ENCODE results near the gene OMA1.

DNA sequence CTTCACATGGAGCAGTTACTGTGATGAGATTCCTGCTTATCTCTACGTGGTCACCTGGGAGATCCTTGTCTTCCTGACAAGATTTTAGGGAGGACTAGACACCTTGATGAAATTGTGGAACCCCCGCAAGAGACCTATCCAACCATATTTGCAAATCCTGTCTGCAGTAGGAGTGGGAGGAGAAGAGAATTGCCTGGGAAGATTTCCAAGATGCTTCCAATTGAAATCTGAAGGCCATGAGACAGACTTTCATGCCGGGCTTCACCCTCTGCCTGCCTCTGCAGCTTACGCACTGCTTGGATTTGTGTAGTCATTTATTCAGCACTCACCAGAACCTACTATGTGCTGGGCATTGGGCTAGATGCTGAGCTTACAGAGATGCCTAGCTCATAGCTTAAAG lies 106.6 kb downstream of the OMA1 start:
- TF ChIP-seq, protein P1, sequence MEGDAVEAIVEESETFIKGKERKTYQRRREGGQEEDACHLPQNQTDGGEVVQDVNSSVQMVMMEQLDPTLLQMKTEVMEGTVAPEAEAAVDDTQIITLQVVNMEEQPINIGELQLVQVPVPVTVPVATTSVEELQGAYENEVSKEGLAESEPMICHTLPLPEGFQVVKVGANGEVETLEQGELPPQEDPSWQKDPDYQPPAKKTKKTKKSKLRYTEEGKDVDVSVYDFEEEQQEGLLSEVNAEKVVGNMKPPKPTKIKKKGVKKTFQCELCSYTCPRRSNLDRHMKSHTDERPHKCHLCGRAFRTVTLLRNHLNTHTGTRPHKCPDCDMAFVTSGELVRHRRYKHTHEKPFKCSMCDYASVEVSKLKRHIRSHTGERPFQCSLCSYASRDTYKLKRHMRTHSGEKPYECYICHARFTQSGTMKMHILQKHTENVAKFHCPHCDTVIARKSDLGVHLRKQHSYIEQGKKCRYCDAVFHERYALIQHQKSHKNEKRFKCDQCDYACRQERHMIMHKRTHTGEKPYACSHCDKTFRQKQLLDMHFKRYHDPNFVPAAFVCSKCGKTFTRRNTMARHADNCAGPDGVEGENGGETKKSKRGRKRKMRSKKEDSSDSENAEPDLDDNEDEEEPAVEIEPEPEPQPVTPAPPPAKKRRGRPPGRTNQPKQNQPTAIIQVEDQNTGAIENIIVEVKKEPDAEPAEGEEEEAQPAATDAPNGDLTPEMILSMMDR (conservative IDR thresholded peaks at IDR 0.05; ENCODE audit: low read depth, low read length): no peak
- TF ChIP-seq RAD21 (IDR thresholded peaks at IDR 0.05; ENCODE audit: low read length): no peak
- no peak for TF ChIP-seq POLR2A (IDR thresholded peaks at IDR 0.05; ENCODE audit: low read depth, low read length)
- TF ChIP-seq, protein P2, sequence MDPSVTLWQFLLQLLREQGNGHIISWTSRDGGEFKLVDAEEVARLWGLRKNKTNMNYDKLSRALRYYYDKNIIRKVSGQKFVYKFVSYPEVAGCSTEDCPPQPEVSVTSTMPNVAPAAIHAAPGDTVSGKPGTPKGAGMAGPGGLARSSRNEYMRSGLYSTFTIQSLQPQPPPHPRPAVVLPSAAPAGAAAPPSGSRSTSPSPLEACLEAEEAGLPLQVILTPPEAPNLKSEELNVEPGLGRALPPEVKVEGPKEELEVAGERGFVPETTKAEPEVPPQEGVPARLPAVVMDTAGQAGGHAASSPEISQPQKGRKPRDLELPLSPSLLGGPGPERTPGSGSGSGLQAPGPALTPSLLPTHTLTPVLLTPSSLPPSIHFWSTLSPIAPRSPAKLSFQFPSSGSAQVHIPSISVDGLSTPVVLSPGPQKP (IDR thresholded peaks at IDR 0.05; ENCODE audit: borderline replicate concordance, low read depth, low read length): no peak
- TF ChIP-seq MAFK (IDR thresholded peaks at IDR 0.05; ENCODE audit: low read depth, low read length): no peak
- TF ChIP-seq RCOR1 (IDR thresholded peaks at IDR 0.05; ENCODE audit: insufficient replicate concordance, low read length): no peak
- no peak for TF ChIP-seq SMC3 (IDR thresholded peaks at IDR 0.05; ENCODE audit: low read depth, low read length)
- TF ChIP-seq, protein P3, sequence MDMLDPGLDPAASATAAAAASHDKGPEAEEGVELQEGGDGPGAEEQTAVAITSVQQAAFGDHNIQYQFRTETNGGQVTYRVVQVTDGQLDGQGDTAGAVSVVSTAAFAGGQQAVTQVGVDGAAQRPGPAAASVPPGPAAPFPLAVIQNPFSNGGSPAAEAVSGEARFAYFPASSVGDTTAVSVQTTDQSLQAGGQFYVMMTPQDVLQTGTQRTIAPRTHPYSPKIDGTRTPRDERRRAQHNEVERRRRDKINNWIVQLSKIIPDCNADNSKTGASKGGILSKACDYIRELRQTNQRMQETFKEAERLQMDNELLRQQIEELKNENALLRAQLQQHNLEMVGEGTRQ (IDR thresholded peaks at IDR 0.05; ENCODE audit: low read depth, low read length): no peak
- TF ChIP-seq MAZ (IDR thresholded peaks at IDR 0.05; ENCODE audit: borderline replicate concordance, low read depth, low read length): no peak
- no peak for TF ChIP-seq CEBPB (IDR thresholded peaks at IDR 0.05; ENCODE audit: low read depth, low read length)

Data from IMR-90 (cell line).